Uterus (tissue), 2 donors: ENCODE data around the gene FMN1.

ENCODE experiments used
- POLR2A ChIP-seq, 2 donors: fragments of 450-650 bp; IDR thresholded peaks; one replicate each; pipeline ENCODE4 v1.6.1; 2016; ENCODE audit warnings: antibody characterized with exemption in 2 of 2, mild to moderate bottlenecking in 1 of 2, moderate library complexity in 1 of 2
- TF ChIP-seq, protein P1 (sequence below), 4 experiments: fragments of 200-600 bp in 2 of 4; fragments of 450-650 bp in 2 of 4; sonication (generic) in 2 of 4; IDR thresholded peaks; one replicate each; pipeline ENCODE4 v1.5.1; 2016 to 2019; ENCODE audit warnings: antibody characterized with exemption in 4 of 4, mild to moderate bottlenecking in 2 of 4, moderate library complexity in 1 of 4

DNA sequence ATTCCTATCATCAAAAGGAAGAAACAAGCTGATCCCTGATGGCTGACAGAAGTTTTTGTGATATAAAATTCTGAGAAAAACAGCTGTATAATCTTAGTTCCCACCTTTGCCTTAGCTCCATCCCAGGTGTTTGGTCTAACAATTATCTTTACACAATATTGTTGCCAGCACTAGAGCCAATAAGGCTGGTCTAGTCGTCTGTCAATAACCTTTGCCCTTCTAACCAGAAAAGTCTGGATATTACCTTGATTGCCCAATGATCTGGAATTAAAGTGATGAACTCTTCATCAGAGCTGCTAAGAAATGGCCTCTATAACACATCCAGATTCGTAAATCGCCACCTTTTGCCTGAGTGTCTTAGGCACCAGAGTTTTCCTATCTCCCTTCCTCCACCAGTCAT, 98.4 kb downstream of the FMN1 start:
- TF ChIP-seq, protein P1, sequence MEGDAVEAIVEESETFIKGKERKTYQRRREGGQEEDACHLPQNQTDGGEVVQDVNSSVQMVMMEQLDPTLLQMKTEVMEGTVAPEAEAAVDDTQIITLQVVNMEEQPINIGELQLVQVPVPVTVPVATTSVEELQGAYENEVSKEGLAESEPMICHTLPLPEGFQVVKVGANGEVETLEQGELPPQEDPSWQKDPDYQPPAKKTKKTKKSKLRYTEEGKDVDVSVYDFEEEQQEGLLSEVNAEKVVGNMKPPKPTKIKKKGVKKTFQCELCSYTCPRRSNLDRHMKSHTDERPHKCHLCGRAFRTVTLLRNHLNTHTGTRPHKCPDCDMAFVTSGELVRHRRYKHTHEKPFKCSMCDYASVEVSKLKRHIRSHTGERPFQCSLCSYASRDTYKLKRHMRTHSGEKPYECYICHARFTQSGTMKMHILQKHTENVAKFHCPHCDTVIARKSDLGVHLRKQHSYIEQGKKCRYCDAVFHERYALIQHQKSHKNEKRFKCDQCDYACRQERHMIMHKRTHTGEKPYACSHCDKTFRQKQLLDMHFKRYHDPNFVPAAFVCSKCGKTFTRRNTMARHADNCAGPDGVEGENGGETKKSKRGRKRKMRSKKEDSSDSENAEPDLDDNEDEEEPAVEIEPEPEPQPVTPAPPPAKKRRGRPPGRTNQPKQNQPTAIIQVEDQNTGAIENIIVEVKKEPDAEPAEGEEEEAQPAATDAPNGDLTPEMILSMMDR (IDR thresholded peaks at IDR 0.05) = no peak
- no peak for TF ChIP-seq POLR2A (IDR thresholded peaks at IDR 0.05)
